Subcutaneous adipose tissue (tissue), 4 donors: ENCODE data around the gene HABP2. TPM values are rescaled to one million over a fixed set of nuclear protein-coding genes. Genes with fewer than 3 reads are reported as not detected.

ENCODE experiments used
- CTCF ChIP-seq: fragments of 450-650 bp; IDR thresholded peaks from one replicate; pipeline ENCODE4 v1.5.1; 2016; ENCODE audit warnings: low read depth, mild to moderate bottlenecking, control low read depth, antibody characterized with exemption, moderate library complexity
- total RNA-seq, 4 donors: library from RNA; depleted of rRNA; stranded (reverse); fragments of >200 nt; gene quantifications; one replicate each; pipeline ENCODE4 v1.1.0, GENCODE V29; 2016

The HABP2 gene
- total RNA-seq, 4 donors from 2014 or later = not detected

DNA sequence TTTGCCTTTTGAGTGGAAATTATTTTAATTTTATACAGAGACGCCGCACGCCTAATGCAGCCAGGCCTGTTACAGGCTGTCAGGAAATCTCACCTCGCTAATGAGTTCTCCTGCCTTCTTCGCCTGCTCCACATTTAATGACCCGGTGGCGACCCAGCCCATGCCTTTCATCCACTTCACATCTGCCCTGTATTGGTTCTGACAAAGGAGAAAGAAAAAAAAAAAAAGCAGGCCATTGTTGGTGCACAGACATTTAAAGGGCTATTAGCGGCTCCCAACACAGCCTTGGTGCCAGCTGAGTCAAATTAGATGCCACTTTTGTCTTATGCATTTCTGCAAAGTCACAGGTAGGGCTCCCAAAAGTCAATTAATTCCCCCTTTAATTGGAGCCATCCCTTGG lies 67.7 kb downstream of the HABP2 start:
- no peak for TF ChIP-seq CTCF

DNA sequence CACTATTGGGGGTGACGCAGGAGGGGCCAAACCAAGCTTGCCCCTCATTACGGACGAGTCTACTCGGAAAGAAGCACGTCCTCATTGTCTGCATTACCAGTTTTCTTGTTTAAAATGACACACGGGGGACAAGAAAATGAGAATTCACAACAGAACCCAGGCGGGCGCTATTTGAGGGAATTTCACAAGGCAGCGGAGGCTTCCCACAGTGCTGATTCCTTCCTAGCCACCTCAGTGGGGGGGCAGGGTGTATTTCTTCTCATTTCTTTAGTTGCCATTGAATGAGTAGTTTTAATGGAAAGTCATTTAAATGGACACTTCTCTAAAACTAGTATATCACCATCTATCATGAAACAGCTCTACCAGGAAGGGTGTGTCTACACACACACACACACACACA lies 68.1 kb downstream of the HABP2 start:
- TF ChIP-seq CTCF = no peak

DNA sequence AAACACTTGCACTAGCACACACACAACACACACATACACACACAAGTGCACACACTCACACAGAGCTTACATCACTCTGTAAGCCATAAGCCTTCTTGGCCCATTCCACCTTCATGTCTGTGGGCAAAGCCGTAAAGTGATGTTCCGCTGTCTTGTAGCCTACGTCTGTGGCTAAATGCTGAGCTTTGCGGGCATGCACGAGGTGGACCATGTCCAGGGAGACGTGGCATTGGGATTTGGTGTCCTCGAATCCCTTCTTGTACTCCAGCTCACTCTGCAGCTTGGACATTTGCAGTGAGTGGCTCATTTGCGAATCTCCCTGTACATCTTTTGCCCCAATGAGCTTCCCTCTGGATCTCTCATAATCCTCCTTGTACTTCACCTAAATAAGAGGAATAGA lies 68.9 kb downstream of the HABP2 start:
- no peak for TF ChIP-seq CTCF

GRCh38 chr10:113622831-113623230 lies 70.0 kb downstream of the HABP2 start:
- TF ChIP-seq CTCF = no peak

DNA sequence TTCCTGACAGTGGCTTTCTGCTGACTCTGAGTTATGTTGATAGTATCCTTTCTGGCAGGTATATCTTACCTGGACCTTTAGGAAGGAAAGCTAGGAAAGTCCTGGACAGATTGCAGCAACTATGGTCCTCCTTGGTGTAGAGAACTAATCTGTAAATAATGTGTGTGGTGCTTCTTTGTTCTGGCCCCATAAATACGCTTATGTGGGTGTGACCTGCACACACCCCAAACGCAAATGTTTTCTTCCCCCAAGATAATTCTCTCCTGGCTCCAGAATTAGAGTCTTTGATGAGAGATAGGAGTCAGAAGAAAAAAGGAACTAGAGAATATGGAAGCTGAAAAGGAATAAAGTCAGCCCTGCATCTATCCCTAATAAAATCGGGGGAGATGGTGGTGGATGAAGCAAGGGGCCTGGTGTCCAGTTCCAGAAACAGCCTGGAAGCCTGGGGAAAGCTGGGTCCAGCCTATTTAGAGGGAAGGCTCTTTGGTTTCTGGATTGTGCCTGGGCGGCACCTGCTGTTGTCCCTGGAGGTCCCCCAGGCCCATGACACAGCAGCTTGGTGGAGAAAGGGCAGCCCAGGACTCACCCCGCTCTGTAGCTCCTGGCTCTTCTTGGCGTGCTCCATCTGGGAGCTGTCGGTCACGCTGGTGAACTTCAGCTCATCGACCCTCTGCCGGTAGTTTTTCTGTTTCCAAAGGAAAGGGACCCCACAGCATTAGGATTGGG lies 72.8 kb downstream of the HABP2 start:
- no peak for TF ChIP-seq CTCF

- no peak for TF ChIP-seq CTCF
Measured at GRCh38 chr10:113626809-113627355, 74.0 kb downstream of the HABP2 start.

- no peak for TF ChIP-seq CTCF
Measured at GRCh38 chr10:113627836-113628235, 75.0 kb downstream of the HABP2 start.
